Adrenal gland (tissue), 5 donors: ENCODE measurements around the gene CFAP97D2.

Source experiments
- POLR2A ChIP-seq, 2 donors: fragments of 450-650 bp; IDR thresholded peaks; one replicate each; pipeline ENCODE4 v1.6.1; 2017; ENCODE audit warnings: antibody characterized with exemption in 2 of 2, mild to moderate bottlenecking in 2 of 2, moderate library complexity in 1 of 2
- TF ChIP-seq, protein P1 (sequence below), 6 experiments: fragments of 450-650 bp in 4 of 6; fragments of 200-600 bp in 2 of 6; sonication (generic) in 1 of 6; IDR thresholded peaks; 1 replicate in 5 of 6; 2 replicates in 1 of 6; pipeline versions ENCODE4 v1.5.1 to v1.8.0; 2016 to 2021; ENCODE audit warnings: antibody characterized with exemption in 6 of 6, mild to moderate bottlenecking in 2 of 6, moderate library complexity in 1 of 6
- donor health status: DM: no; HTN: no; CAD: no.

DNA sequence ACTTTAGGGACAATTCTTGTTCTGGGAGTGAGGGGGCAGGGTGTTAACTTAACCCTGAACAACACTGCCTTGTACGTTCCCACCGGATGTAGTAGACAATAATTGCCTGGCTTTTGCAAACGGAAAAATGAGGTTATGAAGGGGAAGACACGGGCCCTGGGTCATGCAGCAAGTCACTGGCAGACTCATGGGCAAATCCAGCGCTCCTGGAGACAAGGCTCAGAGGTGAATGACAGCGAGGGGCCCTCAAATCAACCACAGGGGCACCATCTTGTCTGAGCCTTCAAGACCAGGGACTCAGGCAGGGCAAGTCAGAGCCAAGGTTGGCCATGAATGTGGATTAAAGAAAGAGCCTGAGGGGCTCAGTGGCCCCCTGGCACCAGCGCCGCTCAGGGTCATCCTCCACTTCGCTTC, 49.4 kb upstream of the CFAP97D2 start:
- TF ChIP-seq, protein P1, sequence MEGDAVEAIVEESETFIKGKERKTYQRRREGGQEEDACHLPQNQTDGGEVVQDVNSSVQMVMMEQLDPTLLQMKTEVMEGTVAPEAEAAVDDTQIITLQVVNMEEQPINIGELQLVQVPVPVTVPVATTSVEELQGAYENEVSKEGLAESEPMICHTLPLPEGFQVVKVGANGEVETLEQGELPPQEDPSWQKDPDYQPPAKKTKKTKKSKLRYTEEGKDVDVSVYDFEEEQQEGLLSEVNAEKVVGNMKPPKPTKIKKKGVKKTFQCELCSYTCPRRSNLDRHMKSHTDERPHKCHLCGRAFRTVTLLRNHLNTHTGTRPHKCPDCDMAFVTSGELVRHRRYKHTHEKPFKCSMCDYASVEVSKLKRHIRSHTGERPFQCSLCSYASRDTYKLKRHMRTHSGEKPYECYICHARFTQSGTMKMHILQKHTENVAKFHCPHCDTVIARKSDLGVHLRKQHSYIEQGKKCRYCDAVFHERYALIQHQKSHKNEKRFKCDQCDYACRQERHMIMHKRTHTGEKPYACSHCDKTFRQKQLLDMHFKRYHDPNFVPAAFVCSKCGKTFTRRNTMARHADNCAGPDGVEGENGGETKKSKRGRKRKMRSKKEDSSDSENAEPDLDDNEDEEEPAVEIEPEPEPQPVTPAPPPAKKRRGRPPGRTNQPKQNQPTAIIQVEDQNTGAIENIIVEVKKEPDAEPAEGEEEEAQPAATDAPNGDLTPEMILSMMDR (IDR thresholded peaks at IDR 0.05) = no peak
- TF ChIP-seq POLR2A (IDR thresholded peaks at IDR 0.05) = no peak
